HG03095 (cell line): ENCODE results near the gene INPP4B.
"Not testable (repeated sequence)": the region's sequence is repeated elsewhere in the genome, so short reads cannot be mapped to it uniquely, and the experiment has no call there.

Source experiments
- ATAC-seq: cut with Tn5 transposase; IDR thresholded peaks from one replicate; pipeline ENCODE4 v1.9.1; 2021; ENCODE audit warnings: moderate library complexity; ENCODE audit not compliant: unreplicated experiment

INPP4B gene

DNA sequence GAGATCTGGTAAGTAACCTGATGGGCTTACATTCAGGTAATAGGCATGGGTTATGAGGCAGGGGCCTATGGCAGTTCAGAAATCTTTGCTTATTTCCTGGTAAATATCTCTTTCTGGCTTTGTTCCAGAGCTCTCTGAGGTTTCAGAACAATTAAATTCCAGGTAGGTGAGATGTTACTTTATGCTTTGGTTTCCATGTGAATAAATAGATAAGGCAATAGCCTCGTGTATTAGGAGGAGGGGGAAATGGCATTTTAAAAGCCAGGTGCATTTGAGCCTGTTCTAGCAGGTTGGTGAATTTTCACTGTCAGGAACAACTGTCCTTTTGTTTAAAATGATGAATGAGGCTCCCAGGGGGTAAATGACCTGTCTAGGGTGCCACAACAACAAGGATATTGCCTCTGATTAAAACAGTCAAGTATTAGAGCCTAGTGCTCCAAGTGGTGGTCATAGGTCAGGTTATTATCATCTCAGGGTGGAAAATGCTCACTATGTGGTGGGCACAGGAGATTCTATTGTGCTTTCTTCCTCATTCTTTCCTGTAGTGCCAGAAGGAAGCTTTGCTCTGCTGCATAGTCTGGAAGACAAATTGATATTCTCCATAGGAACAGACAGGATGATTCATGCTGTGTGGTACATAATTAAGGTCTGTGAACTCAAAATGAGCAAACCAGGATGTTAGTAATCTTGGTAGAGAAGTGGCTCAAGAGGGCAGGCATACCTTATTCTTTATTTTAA lies 296.2 kb downstream of the INPP4B start:
- no peak for ATAC-seq

DNA sequence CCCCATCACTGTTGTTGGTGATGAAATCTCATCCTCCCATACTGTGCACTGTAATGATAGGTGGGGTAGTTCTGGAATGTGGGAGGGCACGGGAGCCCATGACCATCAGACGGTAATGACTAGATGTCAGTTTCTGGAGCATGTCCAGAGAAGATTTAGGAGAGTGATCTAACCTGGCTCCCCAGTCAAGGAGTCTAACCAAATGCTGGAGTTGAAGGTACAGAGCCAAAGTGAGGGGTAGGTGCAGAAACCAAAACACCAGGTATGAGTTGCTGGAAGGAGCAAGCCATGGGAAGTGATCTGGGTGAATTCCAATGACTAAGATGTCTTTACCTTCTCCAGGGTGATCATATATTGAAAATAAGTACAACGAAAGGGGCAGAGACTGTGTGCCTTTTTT lies 296.9 kb downstream of the INPP4B start:
- no peak for ATAC-seq

DNA sequence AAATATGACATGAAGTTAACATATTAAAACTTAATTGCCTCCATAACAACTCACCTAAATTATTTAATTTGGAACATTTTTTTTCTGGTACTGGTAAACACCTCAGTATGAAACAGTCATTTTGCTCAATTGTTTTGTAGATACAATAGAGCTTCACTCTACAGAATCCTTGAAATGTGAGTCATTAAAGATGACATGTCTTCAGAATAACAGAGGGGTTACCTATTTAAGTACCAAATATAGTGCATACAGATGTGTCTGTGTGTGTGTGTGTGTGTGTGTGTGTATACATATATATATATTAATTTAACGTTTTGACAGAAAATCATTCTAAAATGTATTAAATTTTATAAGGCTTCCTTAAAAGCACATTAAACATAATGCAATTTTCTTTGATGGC lies 297.6 kb downstream of the INPP4B start:
- ATAC-seq, result no peak

DNA sequence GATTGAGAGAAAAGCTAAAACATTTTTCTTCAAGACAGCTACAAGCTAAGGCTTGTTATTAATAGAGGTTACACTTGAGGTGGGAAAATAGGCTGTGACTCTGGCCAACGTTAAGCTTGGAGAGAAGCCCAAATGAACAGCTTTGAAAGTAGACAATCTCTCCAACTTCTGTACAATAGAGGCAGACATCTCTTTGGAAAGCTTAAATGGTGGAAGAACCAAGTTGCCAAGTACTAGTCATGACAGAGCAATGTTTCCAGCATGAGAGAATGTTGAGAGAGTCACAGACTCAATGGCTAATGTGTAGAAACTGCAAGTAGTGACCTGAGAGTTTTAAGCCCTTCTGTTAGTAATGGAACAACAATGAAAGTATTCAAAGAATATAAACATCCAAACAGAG lies 298.1 kb downstream of the INPP4B start:
- no peak for ATAC-seq

DNA sequence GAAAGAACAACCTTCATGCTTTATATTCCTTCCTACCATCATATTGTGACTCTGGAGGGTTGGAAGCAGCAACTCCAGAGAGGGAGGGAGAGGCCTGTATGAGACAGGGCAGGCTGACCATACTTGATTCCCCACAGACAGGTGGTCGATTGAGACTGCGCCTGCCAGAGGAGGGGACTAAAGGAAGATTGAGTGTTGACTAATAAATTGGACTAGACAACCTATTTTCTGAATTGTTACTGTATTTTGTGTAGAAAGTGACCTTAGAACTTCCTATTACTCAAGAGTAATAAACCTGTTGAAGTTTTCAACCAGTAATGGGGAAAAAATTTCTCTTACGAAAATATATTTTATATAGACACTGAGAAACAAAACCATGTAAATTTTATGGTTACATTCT lies 301.5 kb downstream of the INPP4B start:
- no peak for ATAC-seq

DNA sequence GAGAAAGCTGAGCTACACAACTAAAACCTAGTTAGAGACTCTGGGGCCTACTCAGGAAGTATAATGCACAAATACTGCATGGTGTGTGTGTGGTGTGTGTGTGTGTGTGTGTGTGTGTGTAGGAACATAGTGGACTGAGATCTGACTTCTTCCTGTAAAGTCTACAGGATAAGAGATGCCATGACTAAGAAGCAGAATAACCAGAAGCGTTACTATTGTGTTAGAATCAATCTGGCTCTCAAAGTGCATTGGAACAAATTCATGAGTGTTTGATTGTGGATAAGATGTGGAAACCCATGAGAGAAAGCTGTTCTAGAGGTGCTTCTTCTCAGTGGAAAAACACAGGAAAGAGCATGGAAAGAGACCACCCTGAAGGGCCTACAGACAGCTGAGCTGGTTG lies 302.1 kb downstream of the INPP4B start:
- ATAC-seq, result no peak

DNA sequence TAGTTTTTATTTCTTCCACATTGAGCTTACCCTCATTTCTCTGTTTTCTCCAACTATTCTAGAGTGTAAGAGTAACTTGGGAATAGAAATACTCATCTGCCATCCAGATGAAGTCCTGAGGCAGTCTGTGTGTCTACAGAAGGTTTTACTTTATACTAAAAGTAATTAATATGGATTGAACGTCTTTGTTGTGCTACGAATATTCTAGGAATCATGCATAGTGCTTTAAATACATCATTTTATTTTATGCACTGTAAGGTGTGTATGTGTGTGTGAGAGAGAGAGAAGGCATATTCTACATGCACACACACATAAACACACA lies 305.7 kb downstream of the INPP4B start:
- ATAC-seq, result no peak

DNA sequence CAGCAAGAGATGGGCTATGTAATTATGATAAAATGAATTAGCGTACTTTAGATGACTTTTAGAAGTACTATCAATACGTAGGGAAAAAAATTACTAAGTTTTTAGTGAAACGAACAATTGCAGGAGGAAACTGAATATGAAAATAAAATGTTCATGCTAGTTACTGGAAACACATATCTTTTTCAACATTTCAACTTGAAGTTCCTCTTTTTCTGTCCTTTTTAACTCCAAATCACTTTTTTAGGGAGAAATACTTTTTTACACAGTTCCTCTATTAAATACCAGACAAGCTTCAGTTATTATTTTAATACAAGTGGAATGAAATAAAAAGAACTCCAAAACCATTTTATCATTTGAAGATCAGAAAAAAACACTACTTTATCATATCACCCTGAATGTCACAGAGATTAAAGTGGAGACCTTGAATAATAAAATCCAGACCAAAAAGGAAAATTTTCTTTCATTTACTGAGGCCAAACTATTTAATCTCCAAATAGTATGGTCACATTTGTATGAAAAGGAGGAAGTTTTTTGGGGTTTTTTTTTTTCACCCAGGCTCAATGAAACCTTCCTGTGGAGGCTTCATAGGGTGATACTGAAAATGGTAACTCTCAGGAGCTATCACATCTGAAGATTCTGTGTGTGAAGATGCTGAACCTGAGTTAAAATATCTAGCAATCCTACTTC lies 306.2 kb downstream of the INPP4B start:
- ATAC-seq, result no peak

DNA sequence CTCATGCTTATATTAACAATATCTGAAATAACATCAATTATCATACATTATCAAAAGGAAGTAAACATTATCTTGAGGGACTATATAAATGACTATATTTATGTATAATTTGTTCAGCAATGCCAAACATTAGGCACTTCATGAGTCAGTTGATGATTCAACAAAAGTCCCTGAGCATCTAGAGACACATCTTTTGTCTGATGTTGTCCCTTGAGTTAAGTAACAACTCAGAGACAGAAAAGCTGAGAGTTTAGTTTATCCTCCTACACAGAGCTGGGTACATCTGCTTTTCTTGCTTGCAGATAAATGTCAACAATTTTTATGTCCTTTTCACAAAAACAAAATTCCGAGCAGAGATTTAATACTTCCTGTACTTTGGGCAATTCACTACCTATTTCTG lies 311.1 kb downstream of the INPP4B start:
- ATAC-seq, result no peak

DNA sequence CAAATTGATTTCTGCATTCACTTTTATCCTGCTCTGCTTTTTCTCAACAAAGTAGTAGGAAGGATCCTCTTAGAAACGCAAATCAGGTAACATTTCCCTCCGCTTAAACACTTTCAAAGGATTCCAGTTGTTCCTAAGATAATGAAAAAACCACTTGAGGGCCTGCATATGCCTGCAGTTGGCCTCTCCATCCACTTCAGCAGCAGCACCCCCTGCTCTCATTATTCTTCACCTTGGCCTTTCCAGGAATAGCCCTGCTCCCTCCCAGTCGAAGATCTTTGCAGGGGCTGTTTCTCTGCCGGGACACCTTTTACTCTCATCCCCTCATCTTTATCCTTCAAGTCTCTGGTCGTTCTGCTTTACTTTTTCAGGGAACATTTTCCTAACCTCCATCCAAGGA lies 314.0 kb downstream of the INPP4B start:
- no peak for ATAC-seq

DNA sequence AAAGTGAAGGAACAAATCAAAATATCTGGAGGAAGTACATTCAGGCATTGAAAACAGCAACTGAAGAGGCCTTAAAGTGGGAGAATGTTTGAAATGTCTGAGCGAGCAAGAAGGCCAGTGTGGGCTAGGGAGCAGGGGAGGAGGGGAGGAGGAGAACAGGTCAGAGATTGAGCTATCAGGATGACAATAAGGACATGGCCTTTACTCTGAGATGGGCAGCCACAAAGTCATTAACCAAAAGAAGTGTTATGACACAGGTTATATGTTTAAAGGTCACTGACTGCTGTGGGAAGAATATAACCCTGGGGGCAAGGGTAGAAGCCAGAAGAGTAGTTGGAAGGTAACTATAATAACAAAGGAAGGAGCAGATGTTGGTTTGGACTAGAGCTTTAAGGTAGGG lies 315.4 kb downstream of the INPP4B start:
- ATAC-seq, result no peak

DNA sequence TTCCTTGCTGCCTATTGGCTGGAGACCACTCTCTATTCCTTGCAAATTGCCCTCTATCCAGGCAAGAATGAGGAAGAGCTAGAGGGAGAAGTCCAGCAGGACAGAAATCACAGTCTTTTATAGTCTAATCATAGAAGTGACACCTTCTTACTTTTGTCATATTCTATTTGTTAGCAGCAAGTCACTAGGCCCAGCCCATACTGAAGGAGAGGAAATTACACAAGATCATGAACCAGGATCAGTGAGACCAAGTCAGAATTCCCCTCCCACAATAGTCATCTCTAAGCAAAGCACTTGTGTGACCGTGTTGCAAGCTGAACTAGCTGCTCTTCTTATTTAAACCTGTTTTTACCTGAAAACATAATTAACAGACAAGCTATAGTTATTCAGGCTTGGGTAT lies 317.7 kb downstream of the INPP4B start:
- no peak for ATAC-seq

DNA sequence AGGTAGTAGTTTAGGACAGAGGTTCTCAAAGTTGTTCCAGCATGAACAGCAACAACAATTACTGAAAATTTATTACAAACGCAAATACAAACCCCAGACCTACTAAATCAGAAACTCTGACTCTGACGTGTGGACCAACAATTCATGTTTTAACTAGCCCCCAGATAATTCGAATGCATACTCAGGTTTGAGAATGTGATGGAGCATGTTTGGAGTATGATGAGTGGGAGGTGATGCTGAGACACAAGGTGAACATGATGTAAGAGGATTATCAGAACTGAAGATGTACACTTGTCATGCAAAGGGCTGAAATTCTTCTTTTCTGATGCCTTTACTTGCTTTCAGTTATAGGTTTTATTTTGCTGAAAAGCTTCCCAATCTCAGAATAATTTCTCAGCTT lies 323.0 kb downstream of the INPP4B start:
- ATAC-seq, result no peak

DNA sequence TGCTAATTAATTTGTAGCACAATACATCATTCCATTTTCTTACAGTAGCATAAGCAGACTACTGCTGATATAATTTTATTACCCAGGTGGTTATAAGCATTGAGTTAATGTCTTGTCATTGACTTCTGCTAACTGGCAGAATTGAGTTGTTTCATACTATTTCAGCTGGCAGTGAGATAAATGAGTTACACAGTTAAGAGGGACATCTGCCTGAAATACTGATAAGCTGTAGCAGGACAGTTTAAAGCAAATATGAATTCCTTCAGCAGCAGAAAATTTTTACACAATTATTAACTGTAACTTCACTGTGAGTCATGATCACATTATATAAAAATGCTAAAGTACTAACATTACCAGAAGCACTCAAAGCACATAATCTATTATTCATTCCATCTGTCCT lies 326.8 kb downstream of the INPP4B start:
- no peak for ATAC-seq

DNA sequence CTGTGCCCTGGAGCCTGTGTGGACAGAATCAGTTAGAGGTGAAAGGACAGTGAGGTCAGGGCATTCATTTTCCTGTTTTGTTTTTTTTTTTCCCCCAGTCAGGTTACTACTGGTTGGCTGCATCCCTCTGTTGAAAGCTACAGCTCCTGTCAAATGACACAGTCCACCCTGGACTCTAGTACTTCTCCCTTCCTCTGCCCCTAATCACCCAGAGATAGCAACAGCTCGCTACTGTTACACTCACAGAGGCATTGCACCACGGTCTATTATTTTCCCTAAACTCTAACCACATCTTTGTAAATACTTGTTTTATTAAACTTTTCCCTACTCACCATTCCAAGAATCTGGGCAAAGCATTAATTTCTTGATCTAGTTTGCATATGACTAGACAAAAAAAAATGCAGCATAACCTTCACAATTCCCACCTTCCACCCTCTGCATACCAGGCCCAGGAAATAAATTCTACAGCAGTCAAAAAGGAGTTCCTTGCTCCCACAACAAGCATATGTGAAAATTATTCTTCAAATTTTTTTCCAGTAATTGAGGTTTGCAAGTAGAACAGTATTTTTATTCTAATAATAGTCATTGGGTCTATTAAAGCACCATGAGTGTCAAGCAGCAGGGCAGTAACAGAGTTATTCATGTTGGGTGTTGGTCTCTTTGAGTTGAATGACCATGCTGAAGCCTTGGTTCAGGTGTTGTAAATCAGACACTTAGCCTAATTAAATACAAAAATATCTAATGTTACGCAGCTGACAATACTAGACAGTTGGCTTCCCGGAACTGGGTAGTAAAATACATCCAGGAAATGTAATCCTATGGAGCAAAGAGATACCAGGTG lies 329.2 kb downstream of the INPP4B start:
- no peak for ATAC-seq

DNA sequence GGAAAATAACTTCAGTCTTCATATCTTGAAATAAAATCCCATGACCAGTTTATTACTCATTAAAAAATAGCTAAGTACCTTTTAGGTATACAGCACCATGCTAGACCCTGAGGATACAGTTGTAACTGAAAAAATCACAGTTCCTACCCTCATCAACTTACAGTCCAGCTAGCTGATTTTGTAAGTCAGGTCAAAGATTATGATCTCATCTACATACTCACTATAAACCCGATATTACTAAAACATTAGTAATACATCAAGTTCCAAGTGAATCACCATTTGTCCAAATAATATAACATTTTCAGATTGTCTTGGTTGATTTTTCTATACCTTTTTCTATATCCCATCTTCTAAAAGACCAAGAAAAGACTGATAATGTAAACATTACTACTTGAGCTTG lies 333.9 kb downstream of the INPP4B start:
- no peak for ATAC-seq

DNA sequence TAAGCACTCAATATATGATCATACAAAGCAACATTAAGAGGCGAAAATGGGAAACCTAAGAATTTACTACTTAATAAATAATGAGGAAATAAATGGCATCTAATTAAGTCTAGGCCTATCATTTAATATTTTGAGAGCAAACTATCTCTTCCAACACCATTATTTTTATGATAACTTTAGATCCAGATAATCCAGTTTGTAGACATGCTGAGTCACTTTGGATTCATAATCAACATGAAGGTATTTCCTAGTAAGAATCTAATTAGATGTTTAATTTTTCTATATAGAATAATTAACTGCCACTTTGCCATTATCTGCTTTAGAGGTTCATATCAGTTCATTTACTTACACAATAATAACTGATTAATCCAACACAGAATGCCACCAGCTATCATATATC lies 336.2 kb downstream of the INPP4B start:
- no peak for ATAC-seq

DNA sequence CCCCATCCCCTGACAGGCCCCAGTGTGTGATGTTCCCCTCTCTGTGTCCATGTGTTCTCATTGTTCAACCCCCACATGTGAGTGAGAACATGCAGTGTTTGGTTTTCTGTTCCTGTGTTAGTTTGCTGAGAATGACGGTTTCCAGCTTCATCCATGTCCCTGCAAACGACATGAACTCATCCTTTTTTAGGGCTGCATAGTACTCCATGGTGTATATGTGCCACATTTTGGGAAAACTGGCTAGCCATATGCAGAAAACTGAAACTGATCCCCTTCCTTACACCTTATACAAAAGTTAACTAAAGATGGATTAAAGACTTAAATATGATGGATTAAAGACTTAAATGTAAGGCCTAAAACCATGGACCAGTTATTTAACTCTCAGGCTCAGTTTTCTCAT lies 336.7 kb downstream of the INPP4B start:
- not testable (repeated sequence) for ATAC-seq

DNA sequence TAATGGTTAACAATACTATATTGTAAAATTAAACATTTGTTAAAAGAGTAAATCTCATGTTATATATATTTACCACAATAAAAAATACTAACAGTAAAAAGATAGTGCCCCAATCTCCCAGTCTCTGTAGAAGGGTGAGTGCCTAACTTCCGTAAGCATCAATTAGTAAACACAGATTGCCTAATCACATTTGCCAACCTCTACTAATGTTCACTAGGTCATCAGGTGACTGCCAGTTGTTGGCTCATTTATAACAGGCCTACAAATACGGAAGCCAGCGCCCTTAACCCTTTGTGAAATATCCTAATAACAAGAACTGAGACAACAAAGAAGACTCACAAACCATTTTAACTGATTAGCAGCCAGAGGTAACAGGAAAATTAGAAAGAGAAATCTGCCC lies 345.1 kb downstream of the INPP4B start:
- ATAC-seq, result no peak

DNA sequence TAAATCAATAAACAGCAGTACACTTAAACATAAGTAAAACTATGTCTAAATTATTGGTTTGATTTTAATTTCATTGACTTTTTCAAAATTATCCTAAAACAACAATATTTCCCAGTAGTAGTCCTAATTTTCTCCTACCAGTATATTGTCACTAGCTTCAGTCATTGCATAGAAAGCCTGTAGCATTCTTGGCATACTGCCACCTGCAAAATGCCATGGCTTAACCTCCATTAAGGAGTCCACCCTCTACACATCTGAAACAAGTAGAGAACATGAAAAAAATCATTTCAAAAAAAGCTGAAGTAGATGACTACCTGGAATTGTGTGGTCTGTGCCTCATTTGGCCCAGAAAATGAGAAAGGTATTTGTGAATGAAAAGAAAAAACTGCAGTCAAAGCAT lies 348.5 kb downstream of the INPP4B start:
- no peak for ATAC-seq

DNA sequence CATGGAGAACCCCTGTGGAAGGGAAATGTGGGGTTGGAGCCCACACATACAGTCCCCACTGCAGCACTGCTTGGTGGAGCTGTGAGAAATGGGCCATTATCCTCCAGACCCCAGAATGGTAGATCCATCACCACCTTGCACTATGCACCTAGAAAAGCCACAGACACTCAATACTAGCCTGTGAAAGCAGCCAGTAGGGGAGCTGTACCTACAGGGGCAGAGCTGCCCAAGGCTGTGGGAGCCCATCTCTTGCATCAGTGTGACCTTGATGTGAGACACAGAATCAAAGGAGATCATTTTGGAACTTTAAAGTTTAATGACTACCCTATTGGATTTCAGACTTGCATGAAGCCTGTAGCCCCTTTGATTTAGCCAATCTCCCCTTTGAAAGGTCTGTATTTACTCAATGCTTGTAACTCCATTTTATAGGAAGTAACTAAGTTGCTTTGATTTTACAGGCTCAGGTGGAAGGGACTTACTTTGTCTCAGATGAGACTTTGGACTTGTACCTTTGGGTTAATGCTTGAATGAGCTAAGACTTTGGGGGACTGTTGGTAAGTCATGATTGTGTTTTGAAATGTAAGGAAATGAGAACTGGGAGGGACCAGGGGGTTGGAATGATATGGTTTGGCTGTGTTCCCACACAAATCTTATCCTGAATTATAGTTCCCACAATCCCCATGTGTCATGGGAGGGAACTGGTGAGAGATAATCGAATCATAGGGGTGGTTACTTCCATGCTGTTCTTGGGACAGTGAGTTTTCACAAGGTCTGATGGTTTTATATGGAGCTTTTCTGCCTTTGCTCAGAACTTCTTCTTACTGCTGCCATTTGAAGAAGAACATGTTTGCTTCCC lies 352.6 kb downstream of the INPP4B start:
- no peak for ATAC-seq
